ENCODE measurements around the gene RAB3GAP1. TPM values are rescaled to one million over a fixed set of nuclear protein-coding genes. Genes with fewer than 3 reads are reported as not detected.
"Not testable (repeated sequence)": the region's sequence is repeated elsewhere in the genome, so short reads cannot be mapped to it uniquely, and the experiment has no call there.

RAB3GAP1 gene
- total RNA-seq, 1 donor from 2014 or later: 25.4 TPM

DNA sequence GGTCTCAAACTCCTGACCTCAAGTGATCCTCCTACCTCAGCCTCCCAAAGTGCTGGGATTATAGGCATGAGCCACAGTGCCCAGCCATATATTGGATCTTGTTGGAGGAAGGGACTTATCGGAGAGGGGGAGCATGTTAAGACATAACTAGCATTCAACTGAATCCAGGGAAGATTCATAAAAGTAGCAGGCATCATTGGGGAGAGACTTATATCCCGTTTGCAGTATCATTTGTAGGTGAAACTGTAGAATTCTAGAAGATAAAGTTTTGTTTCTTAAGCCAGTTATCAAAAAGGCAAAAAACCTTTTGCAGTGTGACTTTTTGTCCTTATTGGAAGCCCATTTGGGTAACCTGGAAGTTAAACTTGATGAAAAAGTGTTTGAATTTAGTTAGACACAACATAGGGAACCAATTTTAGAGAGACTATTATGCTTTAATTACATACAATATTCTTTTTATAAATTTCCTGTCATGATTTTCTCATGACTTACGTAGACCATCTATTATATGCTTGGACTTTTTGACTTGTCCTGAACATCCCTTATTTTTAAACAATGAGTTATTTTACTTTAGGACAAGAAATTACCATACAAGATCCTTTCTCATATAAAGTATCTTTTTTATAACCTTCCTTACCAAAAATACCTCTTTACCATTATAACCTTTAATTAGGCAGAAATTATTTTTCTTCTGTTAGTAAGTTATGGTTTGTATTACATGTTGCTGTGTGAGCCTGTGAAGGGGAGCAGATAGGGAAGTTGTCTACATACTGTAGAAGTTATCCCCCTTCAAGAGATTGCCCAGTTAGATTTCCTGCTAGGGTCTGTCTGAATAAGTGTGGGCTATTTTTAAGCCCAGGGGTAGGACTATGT lies 20.3 kb downstream of the RAB3GAP1 start:
- H3K4me3 ChIP-seq (ENCODE audit: low read depth, low read length): no peak overlapping the region
- DNase-seq (ENCODE audit: low read depth): no peak
- TF ChIP-seq, protein P1, sequence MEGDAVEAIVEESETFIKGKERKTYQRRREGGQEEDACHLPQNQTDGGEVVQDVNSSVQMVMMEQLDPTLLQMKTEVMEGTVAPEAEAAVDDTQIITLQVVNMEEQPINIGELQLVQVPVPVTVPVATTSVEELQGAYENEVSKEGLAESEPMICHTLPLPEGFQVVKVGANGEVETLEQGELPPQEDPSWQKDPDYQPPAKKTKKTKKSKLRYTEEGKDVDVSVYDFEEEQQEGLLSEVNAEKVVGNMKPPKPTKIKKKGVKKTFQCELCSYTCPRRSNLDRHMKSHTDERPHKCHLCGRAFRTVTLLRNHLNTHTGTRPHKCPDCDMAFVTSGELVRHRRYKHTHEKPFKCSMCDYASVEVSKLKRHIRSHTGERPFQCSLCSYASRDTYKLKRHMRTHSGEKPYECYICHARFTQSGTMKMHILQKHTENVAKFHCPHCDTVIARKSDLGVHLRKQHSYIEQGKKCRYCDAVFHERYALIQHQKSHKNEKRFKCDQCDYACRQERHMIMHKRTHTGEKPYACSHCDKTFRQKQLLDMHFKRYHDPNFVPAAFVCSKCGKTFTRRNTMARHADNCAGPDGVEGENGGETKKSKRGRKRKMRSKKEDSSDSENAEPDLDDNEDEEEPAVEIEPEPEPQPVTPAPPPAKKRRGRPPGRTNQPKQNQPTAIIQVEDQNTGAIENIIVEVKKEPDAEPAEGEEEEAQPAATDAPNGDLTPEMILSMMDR (conservative IDR thresholded peaks at IDR 0.05; ENCODE audit: low read depth, low read length): no peak

DNA sequence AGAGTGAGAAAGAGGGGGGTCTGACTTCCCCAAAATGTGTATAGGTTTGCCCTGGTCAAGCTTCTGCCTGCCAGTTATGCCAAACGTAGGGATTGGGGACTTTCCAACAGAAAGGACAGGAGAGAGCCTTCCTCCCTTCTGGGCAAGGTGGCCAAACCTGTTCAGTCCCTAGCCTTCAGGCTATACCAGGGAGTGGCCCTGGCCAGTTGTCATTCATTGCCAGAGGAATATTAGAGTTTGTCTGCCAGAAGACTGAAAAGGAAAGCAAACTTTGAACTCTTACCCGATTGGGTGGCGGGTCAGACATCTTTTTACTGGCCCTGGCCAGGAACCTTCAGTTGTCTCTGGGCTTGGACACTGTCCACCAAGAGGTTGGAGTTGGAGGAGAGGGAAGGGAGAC lies 22.1 kb downstream of the RAB3GAP1 start:
- no peak overlapping the region for H3K4me3 ChIP-seq (ENCODE audit: low read depth, low read length)
- no peak for DNase-seq (ENCODE audit: low read depth)
- TF ChIP-seq, protein P1 (conservative IDR thresholded peaks at IDR 0.05; ENCODE audit: low read depth, low read length): no peak

DNA sequence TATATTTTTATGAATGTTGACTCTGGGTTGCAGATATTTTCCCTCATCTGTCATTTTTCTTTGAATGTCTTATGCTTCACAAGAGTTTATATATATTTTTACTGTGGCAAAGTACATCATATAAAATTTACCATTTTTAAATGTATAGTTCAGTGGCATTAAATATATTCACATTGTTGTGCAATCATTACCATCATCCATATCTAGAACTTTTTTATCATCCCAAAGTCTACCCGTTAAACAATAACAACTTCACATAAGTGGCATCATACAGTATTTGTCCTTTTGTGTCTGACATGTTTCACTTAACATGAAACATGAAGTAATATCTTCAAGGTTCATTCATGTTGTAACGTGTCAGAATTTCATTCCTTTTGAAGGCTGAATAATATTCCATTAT lies 24.5 kb downstream of the RAB3GAP1 start:
- TF ChIP-seq, protein P1 (conservative IDR thresholded peaks at IDR 0.05; ENCODE audit: low read depth, low read length): no peak
- DNase-seq (ENCODE audit: low read depth): no peak
- H3K4me3 ChIP-seq (ENCODE audit: low read depth, low read length): no peak overlapping the region

DNA sequence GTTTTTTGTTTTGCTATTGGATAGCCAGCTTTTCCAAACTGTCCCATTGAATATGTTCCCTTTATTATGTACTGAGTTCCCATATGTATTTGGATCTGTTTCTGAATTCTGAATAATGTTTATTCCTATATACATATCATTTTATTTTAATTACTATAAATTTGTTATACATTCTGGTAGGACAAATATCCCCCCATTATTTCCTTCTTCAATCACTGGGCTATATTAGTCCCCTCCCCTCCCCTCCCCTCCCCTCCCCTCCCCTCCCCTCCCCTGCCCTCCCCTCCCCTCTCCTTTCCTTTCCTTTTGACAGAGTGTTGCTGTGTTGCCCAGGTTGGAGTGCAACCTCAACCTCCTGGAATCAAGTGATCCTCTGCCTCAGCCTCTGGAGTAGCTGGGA lies 26.3 kb downstream of the RAB3GAP1 start:
- H3K4me3 ChIP-seq (ENCODE audit: low read depth, low read length): no peak overlapping the region
- DNase-seq (ENCODE audit: low read depth): no peak
- TF ChIP-seq, protein P1 (conservative IDR thresholded peaks at IDR 0.05; ENCODE audit: low read depth, low read length): no peak

DNA sequence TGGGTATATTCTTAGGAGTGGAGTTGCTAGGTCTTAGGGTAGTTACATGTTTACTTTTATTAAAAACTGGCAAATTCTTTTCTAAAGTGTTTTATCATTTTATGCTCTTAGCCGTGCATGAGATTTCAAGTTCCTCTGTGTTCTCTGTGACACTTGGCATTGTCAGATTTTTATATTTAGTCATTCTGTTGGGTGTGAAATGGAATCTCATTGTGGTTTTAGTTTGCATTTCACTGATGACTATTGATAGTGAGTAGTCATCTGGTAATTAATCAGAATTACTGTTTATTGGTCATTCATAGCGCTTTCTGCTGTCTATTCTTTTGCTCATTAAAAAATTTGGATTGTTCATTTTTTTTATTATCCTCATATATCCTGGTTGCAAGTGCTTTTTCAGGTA lies 34.1 kb downstream of the RAB3GAP1 start:
- no peak overlapping the region for H3K4me3 ChIP-seq (ENCODE audit: low read depth, low read length)
- TF ChIP-seq, protein P1 (conservative IDR thresholded peaks at IDR 0.05; ENCODE audit: low read depth, low read length): no peak
- no peak for DNase-seq (ENCODE audit: low read depth)

DNA sequence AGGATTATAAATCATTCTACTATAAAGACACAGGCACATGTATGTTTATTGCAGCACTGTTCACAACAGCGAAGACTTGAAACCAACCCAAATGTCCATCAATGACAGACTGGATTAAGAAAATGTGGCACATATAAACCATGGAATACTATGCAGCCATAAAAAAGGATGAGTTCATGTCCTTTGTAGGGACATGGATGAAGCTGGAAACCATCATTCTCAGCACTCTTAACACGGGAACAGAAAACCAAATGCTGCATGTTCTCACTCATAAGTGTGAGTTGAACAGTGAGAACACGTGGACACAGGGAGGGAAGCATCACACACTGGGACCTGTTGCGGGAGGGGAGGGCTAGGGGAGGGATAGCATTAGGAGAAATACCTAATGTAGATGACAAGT lies 37.5 kb downstream of the RAB3GAP1 start:
- not testable (repeated sequence) for DNase-seq (ENCODE audit: low read depth); H3K4me3 ChIP-seq (ENCODE audit: low read depth, low read length)

DNA sequence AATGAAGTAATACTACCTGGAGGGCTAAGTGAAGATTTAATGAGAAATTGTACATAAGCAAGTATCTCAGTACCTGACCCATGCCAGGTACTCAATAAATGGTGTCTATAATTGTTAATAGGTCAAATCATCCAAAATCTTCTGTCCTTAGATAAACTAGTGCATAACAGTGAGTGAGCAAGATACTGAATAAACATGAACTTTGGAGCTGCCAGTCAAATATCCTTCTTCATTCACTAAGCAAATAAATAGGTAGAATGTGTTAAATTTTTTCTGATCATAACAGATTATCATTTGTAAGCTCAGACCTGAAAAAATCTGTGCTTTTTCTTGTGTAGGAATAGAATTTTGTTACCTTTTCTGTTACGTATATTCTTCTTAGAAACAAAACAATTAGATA lies 39.6 kb downstream of the RAB3GAP1 start:
- DNase-seq (ENCODE audit: low read depth): no peak

More for the DNA sequence above, 39.6 kb downstream of the RAB3GAP1 start:
- TF ChIP-seq, protein P1 (conservative IDR thresholded peaks at IDR 0.05; ENCODE audit: low read depth, low read length): no peak
- H3K4me3 ChIP-seq (ENCODE audit: low read depth, low read length): no peak overlapping the region

Data from epithelial cell of proximal tubule (primary cell).